DMS 273 (cell line): Measurements from ENCODE around the gene ECEL1.

Source experiments
- DNase-seq: peaks from one replicate; lab custom pipeline; 2025; ENCODE audit not compliant: unreplicated experiment; lab: John Stamatoyannopoulos, UW

The ECEL1 gene

DNA sequence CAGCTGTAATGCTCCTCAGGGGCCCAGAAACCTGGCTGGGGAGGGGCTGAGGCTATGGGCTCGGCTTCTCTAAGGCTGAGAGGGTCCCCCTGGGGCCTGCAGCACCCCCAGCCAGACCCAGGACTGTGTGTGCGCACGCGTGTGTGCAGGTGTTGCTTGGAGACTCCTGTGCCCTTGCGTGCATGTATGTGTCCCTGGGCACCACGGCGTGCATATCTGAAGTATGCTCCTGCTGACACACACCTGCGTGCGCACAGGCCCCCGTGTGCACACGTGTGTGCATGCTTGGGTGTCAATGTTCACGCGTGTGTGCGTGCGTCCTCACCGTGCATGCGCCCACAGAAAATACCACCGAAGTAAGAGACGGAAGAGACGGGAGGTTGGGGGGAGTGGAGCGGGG is 14.9 kb upstream of the ECEL1 start:
- DNase-seq = no peak

- no peak for DNase-seq
Observed at GRCh38 chr2:232501794-232502390, 14.3 kb upstream of the ECEL1 start.

GRCh38 chr2:232501331-232501771 is 13.7 kb upstream of the ECEL1 start:
- DNase-seq = no peak

GRCh38 chr2:232498452-232498851 is 10.8 kb upstream of the ECEL1 start:
- no peak for DNase-seq

- DNase-seq = no peak
Observed at GRCh38 chr2:232497348-232497747, 9.7 kb upstream of the ECEL1 start.

GRCh38 chr2:232496501-232497270 is 9.1 kb upstream of the ECEL1 start:
- no peak for DNase-seq

DNA sequence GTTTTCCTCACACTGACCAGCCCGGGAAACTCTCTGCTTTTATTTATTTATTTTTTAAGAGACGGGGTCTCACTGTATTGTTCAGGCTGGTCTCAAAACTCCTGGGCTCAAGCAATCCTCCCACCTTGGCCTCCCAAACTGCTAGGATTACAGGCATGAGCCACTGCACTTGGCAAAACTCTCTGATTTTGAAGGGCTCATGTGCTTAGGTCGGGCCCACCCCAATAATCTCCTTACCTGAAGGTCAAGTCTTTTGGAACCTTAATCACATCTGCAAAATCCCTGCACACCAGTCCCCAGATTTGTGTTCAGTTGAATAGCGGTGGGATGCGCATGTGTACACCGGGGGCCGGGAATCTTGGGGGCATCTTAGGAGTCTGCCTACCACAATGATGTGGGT is 7.7 kb upstream of the ECEL1 start:
- no peak for DNase-seq

DNA sequence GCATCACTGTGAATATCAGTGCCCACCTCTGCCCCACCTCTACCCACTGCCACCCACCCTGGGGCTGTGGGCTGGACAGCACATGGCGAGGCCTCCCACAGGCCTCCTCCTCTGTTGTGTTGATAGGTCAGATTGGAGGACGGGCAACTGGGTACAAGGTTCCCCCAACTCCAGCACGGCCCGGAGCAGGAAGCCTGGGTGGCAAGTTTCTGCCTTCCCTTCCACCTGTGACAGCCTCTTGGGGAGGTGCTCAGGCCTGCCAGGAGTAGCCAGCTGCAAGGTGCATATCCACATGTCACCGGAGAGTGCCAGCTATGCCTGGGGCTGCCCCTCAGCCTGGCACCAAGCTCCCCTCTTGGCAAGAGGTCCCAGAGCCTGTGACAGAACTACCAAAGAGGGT is 6.9 kb upstream of the ECEL1 start:
- no peak for DNase-seq

DNA sequence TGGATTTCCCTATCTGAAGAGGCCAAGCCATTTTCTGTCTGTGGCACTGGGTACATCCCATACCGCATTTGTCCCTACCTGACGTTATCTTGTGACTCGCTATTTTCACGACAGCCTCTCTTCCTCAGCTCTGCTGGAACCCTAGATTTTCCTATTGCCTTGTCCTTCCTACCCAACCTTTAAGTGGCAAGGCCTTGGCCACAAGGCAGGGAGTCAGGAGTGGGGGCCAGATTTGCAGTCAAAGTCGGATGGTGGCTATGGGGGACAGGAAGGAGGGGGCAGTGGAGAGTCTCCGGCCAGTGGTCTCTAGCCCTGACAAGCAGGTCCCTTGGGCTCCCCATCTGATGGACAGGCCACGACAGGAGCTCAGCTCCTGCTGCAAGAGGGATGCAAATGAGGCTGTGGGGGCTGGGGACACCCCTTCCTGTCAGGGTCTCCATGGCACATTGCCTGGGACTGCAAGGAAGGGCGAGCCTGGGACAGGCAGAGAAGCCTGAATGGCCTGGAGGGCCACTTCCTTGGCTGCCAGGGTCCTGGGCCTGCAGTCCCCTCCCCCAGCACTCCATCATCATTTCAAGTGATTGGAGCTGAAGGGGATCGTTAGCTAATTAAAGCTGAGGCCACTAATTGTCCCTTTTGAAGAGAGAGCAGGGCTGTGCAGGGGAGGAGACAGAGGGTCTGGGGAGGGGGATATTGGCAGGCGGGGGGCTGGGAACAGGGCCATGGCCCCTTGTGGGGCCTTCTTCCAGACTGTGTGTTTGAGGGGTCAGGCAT is 6.3 kb upstream of the ECEL1 start:
- DNase-seq = no peak

GRCh38 chr2:232492963-232493700 is 5.5 kb upstream of the ECEL1 start:
- no peak for DNase-seq

DNA sequence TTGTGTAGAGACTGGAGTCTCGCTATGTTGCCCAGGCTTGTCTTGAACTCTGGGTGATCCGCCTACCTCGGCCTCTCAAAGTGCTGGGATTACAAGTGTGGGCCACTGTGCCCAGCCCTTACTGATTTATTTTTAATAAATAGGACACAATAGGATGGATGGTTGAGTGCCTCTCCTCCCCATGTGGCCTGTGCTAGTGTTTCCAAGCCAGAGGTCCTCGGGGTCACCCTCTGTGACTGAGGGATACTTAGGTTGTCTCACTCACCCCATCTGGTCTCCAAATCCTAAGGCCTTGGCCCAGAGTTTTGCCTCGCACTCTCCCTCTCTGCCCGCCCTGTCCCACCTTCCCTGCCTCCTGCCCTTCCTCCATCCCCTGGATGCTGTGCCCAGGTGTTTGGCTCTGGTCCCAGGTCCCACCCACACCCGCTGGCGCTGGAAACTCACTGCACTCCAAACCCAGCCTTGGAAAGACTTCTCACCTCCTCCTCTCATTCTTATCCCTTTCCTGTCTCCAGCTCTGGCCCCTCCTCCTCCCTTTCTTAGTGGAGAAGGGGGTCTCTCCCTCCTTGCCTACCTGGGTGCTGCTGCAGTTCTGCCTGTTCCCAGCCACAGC is 4.7 kb upstream of the ECEL1 start:
- no peak for DNase-seq

DNA sequence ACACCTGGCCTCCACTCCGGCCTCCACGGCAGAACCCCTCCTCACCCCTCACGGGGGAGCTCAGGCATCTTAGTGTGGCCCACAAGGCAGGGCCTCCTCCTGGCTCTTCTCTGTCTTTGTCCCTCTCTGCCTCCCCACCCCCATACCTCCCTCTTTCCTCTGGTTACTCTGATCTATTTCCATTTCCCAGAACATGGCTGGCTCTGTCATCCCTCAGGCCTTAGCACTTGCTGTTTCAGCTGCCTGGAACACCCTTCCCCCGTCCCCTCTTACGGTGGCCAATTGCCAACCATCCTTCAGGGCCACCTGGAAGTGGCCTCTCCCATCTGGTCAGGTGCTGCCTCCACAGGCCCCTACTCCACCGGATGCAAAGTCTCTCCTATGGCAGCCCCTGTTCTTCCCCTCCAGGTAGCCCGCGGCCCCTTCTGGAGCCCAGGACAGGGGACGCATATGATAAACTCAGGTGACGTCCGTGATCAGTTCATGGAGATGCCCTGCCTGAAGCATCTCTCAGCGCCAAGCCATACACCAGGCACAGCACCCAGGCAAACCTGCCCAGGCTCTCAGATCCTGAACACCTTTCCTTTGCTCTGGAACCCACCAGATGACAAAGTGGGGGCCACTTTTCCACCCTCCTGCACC is 3.6 kb upstream of the ECEL1 start:
- DNase-seq = no peak

DNA sequence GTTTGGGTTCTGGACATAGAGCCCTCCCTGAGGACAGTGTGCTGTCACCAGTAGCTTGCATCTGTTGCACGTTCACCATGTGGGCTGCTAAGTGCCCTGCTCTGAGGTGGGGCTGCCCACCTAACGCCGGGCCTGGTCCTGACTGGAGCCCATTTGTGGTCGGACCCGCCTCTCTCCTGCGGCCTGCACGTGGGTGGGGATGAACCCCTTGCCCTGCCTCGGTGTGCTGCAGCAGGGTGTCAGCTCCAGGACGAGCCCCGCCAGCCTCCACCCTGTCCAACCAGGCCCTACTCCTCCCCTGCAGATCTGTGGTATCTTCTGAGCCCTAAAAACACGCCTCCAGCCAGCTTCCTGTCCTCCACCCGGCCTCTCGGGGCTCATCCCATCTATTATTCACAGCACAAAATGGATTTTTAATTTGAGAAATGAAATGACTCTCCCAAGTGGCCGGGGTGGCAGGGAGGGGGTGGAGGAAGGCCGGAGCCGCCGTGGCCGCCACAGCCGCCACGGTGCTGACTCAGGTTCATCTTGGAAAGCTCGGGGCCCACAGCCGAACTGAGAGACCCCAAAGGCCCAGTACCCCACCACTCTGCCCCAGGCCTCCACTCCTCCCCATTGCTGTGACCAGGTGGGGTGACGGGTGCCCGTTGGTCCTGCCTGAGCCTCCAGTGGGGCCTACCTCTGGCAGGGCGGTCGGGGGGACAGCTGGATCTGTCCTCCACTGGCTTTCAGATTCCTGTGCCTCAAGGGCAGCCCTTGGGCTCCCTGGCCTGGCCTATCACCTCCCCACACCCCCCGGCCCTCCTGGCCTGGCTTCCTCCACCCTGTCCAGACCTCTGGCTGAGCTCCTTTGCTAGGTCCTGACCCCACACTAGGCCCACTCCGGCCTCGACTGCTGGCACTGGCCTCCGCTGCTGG is 2.8 kb upstream of the ECEL1 start:
- DNase-seq = no peak

DNA sequence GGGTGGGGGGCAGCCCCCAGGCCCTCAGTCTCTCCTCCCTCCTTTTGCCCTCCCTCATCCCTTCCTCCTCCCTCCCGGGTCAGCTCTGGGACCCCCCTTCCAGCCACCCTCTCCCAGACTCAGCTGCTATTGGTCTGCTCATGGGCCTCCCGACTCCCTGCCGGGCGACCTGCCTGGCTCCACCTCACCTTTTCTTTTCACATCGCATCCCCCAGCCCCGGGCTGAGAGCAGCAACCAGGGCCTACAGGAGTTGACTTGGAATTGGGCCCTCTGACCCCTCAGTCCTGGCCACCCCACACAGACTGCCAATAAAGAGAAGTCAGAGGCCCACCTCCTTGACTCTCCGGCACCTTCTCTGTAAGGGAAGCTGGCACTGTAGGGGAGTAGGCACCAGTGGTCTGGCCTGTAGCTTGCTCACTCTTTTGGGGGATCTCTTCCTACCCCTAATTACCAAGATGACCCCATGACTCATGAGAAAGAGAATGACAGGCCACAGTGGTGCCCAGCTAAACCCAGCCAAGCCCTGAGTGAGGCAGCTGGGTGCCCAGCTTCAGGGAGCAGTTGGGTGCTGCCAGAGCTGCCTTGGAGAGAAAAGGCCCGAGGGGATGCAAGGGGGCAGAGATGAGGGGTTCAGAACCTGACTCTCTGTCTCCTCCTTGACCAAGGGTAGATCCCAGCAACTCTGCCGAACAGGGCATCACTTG is 2.0 kb upstream of the ECEL1 start:
- no peak for DNase-seq

DNA sequence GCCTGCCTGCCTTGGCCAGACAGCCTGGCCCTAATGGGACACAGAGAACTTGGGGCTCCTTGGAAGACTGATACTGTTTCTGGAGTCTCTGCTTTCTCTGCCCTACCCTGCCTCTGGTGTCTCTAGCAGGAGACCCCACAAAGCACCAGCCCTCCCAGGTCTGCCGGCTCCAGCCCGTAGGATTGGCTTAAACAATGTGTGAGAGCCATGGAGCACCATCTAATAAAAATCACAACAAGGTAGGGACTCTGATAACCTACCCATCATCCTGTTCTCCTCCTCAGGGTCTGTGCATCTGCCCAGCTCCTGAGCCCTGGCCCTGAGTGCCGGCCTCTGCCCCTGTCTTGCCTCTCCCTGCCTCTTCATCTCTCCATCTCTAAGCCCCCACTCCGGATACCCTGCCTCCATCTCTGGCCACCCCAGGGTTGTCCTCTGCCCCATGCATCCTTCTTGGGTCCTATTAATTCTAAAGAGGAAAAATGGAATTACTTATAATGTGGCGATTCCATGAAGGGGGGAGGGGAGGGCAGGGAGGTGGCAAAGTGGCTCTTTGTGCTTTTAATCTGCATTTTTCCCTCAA is 1.2 kb upstream of the ECEL1 start:
- no peak for DNase-seq

DNA sequence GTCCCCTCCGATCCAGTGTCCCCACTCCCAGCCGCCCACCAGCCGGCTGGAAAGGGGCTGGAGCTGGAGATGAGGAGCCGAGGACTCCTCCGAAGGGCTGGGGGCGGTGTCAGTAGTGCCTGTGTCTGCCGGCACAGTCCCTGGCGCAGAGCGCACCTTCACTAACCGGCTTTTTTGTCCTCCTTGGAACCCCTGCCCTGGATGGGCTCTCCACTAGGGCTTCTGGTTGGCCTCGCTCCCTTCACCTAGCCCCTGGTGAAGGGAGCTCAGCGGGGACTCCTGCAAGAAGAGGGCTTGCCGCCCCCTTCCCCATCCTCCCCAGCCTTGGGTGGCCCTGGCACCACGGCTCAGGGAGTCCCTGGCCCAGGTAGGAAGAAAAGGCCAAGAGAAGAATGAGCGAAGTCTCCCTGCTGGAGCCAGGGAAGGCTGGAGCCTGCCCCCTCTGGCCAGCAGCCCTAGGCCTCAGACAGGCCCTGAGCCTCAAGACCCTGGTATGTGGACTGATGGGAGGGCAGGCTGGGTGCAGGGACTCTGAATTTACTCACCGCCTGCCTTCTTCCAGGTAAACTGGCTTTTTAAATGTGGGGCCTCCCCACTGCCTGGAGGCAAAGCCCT is 570 bp upstream of the ECEL1 start:
- peak; percentile 50 for DNase-seq

GRCh38 chr2:232486558-232487384 is 863 bp downstream of the ECEL1 start:
- DNase-seq = peak; percentile 53
